Measurements from ENCODE around the gene METTL25B. TPM values are rescaled to one million over a fixed set of nuclear protein-coding genes. Genes with fewer than 3 reads are reported as not detected.
"Not testable (repeated sequence)": the region's sequence is repeated elsewhere in the genome, so short reads cannot be mapped to it uniquely, and the experiment has no call there.

Gene METTL25B
- total RNA-seq, 1 experiment from 2014 or later = 15.7 TPM

- DNase-seq (ENCODE audit: low read depth) = peak; percentile 41
Observed at GRCh38 chr1:156747742-156748669, 19.7 kb downstream of the METTL25B start.

- DNase-seq (ENCODE audit: low read depth) = peak; percentile 63
Observed at GRCh38 chr1:156748670-156749418, 20.6 kb downstream of the METTL25B start.

- peak; percentile 23 for DNase-seq (ENCODE audit: low read depth)
Observed at GRCh38 chr1:156749419-156750118, 21.3 kb downstream of the METTL25B start.

GRCh38 chr1:156750191-156750672 is 22.0 kb downstream of the METTL25B start:
- DNase-seq (ENCODE audit: low read depth) = peak; percentile 46

GRCh38 chr1:156750711-156751450 is 22.6 kb downstream of the METTL25B start:
- peak; percentile 20 for DNase-seq (ENCODE audit: low read depth)

GRCh38 chr1:156751451-156751756 is 23.1 kb downstream of the METTL25B start, which contains the start of gene HDGF:
Gene HDGF, minus strand, starts transcription at chr1:156751675. Its CDS starts 246 bp downstream, at chr1:156751429.
- no peak for DNase-seq (ENCODE audit: low read depth)

- DNase-seq (ENCODE audit: low read depth) = peak; percentile 90
Observed at GRCh38 chr1:156751757-156752481, 23.6 kb downstream of the METTL25B start.

GRCh38 chr1:156752843-156753482 is 24.7 kb downstream of the METTL25B start:
- DNase-seq (ENCODE audit: low read depth) = no peak

GRCh38 chr1:156754219-156754618 is 25.9 kb downstream of the METTL25B start:
- DNase-seq (ENCODE audit: low read depth) = no peak

GRCh38 chr1:156755527-156755950 is 27.3 kb downstream of the METTL25B start:
- DNase-seq (ENCODE audit: low read depth) = no peak

GRCh38 chr1:156756355-156756754 is 28.1 kb downstream of the METTL25B start:
- DNase-seq (ENCODE audit: low read depth) = no peak

GRCh38 chr1:156757572-156758253 is 29.4 kb downstream of the METTL25B start:
- not testable (repeated sequence) for DNase-seq (ENCODE audit: low read depth)

GRCh38 chr1:156760092-156760795 is 32.0 kb downstream of the METTL25B start:
- DNase-seq (ENCODE audit: low read depth) = no peak

GRCh38 chr1:156760796-156761104 is 32.5 kb downstream of the METTL25B start:
- no peak for DNase-seq (ENCODE audit: low read depth)

- DNase-seq (ENCODE audit: low read depth) = not testable (repeated sequence)
Observed at GRCh38 chr1:156765136-156765535, 36.9 kb downstream of the METTL25B start.

- no peak for DNase-seq (ENCODE audit: low read depth)
Observed at GRCh38 chr1:156765666-156766065, 37.4 kb downstream of the METTL25B start.

GRCh38 chr1:156766298-156767100 is 38.2 kb downstream of the METTL25B start:
- DNase-seq (ENCODE audit: low read depth) = peak; percentile 36

All from HT1080 (cell line).